Measurements from ENCODE around the gene NECTIN1.

NECTIN1 gene

GRCh38 chr11:119638851-119639250 is 90.1 kb downstream of the NECTIN1 start:
- no peak for DNase-seq

DNA sequence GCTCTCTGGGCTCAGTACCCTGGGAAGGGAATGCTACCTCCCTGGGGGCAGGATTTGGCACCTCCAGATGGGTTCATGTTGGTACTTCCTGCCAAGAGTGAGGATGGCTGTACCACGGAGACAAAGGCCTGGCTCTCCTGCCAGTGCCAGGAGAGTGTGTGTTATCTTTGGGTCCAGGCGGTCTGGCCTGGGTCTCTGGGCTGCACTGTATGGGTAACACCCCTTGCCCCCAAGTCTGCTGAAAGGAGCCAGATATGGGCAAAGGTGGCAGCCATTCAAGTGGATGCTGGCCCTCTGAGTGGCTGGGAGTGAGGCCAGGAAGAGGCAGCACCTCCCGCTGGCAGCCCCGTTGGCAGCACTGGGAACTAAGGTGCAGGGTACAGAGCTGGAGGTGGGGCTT is 91.5 kb downstream of the NECTIN1 start:
- DNase-seq = no peak

GRCh38 chr11:119635776-119636175 is 93.2 kb downstream of the NECTIN1 start:
- DNase-seq = no peak

GRCh38 chr11:119635041-119635740 is 93.8 kb downstream of the NECTIN1 start:
- DNase-seq = no peak

DNA sequence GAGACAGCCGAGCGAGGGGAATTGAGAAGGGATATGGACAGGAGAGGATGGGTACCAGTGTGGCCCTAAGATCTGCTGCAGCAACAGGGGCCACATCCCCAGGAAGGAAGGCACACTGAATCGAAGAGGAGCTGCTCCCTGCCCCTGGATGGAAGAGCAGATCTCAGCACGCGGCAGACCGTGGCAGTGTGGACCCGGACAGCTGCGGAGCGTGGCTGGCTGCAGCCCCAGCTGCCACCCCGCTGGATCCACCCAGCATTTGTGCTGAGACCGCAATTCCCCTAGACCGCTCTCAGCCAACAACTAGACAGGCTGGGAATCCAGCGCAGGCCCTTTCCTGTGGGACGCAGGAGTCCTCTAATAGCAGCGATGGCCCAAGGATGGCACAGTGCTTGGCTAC is 94.7 kb downstream of the NECTIN1 start:
- DNase-seq = no peak

DNA sequence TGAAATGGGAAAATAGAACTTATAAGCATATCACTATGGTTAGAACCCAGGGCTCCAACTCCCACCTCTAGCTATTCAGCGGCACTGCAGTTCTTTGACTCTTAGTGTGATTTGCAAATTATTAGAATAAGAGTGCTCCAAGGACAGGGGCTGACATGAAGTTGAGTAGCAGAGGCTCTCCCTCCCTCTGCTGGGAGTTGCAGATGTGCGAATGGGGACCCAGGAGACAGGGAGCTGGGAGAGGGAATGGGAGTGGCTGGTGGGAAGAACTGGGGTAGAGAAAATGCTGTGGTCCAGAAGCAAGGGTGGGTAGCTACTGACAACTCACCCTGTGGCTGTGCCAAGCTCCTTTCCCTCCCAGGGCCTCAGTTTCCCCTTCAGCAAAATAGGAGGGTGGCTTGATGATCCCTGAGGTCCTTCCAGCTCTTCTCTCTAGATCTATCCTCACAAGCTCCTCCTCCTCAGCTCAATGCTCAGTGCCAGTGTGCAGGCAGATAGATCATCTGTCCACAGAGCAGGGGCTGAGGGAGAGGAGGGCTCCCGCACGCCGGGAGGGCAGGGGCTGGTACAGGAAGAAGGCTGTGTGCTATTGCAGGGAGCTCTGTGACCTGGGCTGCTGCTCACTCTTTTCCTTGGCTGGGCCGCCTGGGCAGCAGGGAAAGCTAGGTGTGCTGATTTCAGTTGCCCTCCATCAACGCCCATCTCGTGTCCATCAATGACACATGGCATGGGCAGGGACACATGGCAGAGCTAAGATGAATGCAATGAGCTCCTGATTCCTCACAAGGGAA is 99.0 kb downstream of the NECTIN1 start:
- no peak for DNase-seq

GRCh38 chr11:119629085-119629484 is 99.9 kb downstream of the NECTIN1 start:
- no peak for DNase-seq

DNA sequence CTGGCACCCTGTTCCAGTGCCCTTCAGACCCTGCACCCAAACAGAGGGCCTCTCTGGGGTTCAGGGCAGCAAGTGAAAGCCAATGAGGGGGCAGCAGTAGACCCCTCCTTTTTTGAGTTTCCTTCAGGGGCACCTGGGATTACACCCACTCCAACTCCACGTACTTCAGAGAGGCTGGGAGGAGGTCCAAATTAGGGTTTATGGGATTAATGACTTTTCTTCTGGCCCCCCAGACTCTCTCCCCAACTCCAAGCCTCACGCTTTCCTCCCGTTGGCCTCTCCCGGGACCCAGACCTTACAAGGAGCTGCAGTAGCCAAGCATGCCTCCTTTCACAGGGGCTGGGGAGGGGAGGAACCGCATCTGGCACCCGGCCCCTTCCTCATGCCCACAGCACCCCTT is 101.7 kb downstream of the NECTIN1 start:
- DNase-seq = no peak

DNA sequence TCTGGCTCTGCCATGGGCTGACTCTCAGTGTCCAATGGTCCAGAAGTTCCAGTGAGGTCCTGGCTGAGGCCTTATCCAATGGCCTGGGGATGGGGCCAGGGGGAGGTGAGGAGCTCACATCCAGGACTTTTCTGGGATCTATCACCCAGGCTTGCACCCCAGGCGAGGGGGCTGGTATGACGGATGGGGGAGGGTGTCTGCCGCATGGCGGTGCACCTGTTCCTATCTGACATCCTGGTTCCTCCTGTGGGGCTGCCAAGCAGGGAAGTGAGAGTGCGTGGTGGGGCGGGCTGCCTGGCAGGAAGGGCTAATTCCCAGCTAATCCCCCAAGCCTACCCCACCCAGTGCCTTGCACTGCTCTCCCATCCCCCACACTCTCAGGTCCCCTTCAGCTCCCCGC is 102.1 kb downstream of the NECTIN1 start:
- no peak for DNase-seq

GRCh38 chr11:119626197-119626841 is 102.7 kb downstream of the NECTIN1 start:
- no peak for DNase-seq

DNA sequence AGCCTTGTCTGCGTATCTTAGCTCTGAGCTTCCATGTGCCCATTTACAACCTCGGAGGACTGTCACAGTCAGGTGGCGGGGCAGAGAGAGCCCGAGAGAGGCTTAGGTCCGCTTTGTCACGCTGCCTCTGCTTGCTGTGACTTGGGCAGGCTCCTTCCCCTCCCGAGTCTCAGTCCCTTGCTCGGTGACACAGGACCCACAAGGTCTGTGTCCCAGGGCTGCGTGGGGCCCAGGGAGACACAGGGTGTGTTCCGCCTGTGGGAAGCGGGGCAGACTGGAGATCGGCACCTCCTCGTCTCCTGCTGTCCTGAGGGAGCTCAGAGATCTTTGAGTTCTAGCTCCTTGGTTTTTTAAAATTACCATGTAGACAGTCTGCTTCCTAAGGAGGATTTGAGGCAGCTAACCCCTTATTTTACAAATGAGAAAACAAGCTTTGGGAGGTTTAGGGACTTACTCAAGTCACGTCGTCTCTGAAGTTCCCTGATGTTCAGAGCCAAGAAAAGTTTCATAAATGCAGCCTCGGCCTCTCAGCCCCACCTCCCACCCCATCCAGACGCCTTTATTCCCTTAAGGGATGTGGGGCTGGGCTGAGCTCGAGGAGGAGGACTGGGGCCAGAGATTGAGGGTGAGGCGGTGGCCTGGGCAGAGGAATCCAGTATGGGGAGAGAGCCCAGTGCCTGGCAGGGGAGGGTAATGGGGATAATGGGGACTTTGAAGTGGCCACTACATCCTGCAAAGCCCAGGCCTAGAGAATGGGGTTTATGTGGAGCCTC is 103.6 kb downstream of the NECTIN1 start:
- DNase-seq = no peak

GRCh38 chr11:119624629-119625028 is 104.4 kb downstream of the NECTIN1 start:
- DNase-seq = no peak

DNA sequence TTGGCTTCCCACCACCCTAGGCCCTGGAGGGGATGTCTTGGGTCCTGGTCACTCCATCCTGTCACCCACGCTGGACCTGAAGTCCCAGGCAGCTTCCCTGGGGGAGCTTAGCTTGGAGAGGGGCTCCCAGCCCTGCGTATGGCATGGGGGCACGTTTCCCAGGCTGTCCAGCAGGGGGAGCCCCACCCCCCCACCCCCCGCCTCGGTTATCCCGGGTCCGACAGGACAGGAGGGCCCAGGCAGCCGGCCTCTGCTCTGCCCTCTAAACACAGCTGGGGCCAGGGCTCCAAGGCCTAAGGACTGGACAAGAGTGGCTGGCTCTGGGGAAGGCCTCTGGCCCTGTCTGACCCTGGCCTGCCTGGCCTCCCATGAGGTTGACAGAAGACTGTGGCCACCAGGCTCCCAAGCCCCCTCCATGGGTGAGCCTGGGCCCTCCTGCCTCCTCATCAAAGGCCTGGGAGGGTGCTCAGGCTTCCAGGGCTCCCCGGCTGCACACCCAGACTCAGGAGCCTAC is 104.8 kb downstream of the NECTIN1 start:
- no peak for DNase-seq

DNA sequence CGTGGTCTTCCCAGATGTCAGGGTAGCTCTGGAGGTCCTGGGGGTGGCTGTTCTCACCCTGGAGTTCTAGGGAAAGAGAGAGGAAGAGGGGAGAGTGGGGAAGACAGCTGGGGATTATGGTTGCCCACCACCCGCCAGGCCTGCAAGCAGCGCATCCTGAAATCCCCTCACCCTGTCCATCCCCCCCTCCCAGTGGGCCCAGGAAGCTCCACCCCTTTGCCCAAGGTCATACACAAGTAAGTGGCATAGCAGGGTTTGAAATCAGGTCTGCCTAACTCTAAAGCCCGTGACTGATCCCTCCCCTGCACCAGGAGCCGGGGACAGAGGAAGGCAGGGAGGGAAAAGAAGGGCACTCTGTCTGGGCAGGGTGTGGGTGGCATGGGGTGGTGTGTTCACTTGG is 105.3 kb downstream of the NECTIN1 start:
- no peak for DNase-seq

- no peak for DNase-seq
Measured at GRCh38 chr11:119622454-119623143, 106.4 kb downstream of the NECTIN1 start.

GRCh38 chr11:119619665-119620064 is 109.3 kb downstream of the NECTIN1 start:
- no peak for DNase-seq

GRCh38 chr11:119618208-119618909 is 110.6 kb downstream of the NECTIN1 start:
- DNase-seq = no peak

DNA sequence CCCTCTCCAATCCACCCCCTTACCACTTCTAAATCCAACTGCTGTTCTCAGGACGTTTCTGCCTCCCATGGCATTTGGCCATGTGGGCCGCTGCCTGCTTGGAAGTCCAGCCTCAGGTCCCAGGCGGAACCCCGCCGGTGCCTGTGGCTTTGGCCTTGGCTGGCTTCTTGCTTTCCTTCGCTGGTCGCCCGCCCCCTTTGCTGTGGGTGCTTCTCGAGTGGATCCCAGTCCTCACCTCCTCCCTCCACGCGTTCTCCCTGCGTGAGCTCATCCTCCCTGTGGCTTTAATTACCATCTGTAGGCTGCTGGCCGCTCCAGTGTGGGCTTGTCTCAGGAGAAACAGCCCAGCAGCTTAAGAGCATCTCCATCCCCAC is 111.7 kb downstream of the NECTIN1 start:
- no peak for DNase-seq

- no peak for DNase-seq
Measured at GRCh38 chr11:119616586-119617339, 112.2 kb downstream of the NECTIN1 start.

GRCh38 chr11:119615882-119616196 is 113.2 kb downstream of the NECTIN1 start:
- DNase-seq = no peak

Measured in amniotic stem cell (primary cell).